ENCODE results near the gene INSM1. TPM values are rescaled to one million over a fixed set of nuclear protein-coding genes. Genes with fewer than 3 reads are reported as not detected.

Gene INSM1
- total RNA-seq, 1 donor from 2014 or later, result not detected

GRCh38 chr20:20371681-20372080 lies 3.8 kb downstream of the INSM1 start:
- Mint-ChIP-seq H3K9me3 (ENCODE audit: unreplicated experiment) (no peaks in the 10 kb centered on the region), H3K4me1 (ENCODE audit: unreplicated experiment) (peaks cover 6% of the 10 kb centered on the region), H3K36me3 (ENCODE audit: low read depth, unreplicated experiment) (peaks cover 5% of the 10 kb centered on the region), H3K27ac (ENCODE audit: unreplicated experiment) (no peak overlapping the region), H3K27me3 (ENCODE audit: unreplicated experiment) (peaks cover 22% of the 10 kb centered on the region), H3K4me3 (ENCODE audit: unreplicated experiment) (no peak overlapping the region)
- no peak for TF ChIP-seq CTCF (IDR thresholded peaks at IDR 0.05; ENCODE audit: unreplicated experiment)
- no peak for DNase-seq (ENCODE audit: low spot score)

- no peaks in the 10 kb centered on the region for H3K9me3 Mint-ChIP-seq (ENCODE audit: unreplicated experiment)
- H3K4me3 Mint-ChIP-seq (ENCODE audit: unreplicated experiment), result no peak overlapping the region
- H3K27ac Mint-ChIP-seq (ENCODE audit: unreplicated experiment), result no peak overlapping the region
- peaks cover 22% of the 10 kb centered on the region for H3K27me3 Mint-ChIP-seq (ENCODE audit: unreplicated experiment)
- H3K36me3 Mint-ChIP-seq (ENCODE audit: low read depth, unreplicated experiment), result peaks cover 5% of the 10 kb centered on the region
- no peak for DNase-seq (ENCODE audit: low spot score)
- H3K4me1 Mint-ChIP-seq (ENCODE audit: unreplicated experiment), result peaks cover 6% of the 10 kb centered on the region
- no peak for TF ChIP-seq CTCF (IDR thresholded peaks at IDR 0.05; ENCODE audit: unreplicated experiment)
Measured at GRCh38 chr20:20373091-20373571, 5.2 kb downstream of the INSM1 start.

- H3K4me1 Mint-ChIP-seq (ENCODE audit: unreplicated experiment), result no peaks in the 10 kb centered on the region
- H3K36me3 Mint-ChIP-seq (ENCODE audit: low read depth, unreplicated experiment), result no peaks in the 10 kb centered on the region
- no peaks in the 10 kb centered on the region for H3K9me3 Mint-ChIP-seq (ENCODE audit: unreplicated experiment)
- H3K27me3 Mint-ChIP-seq (ENCODE audit: unreplicated experiment), result peaks cover 16% of the 10 kb centered on the region
- no peak for DNase-seq (ENCODE audit: low spot score)
- TF ChIP-seq CTCF (IDR thresholded peaks at IDR 0.05; ENCODE audit: unreplicated experiment), result no peak
- H3K4me3 Mint-ChIP-seq (ENCODE audit: unreplicated experiment), result no peak overlapping the region
- no peak overlapping the region for H3K27ac Mint-ChIP-seq (ENCODE audit: unreplicated experiment)
Measured at GRCh38 chr20:20375862-20376261, 8.0 kb downstream of the INSM1 start.

GRCh38 chr20:20386192-20386591 lies 18.3 kb downstream of the INSM1 start:
- no peak for DNase-seq (ENCODE audit: low spot score)
- H3K9me3 Mint-ChIP-seq (ENCODE audit: unreplicated experiment), result no peaks in the 10 kb centered on the region
- no peak overlapping the region for H3K27ac Mint-ChIP-seq (ENCODE audit: unreplicated experiment)
- H3K27me3 Mint-ChIP-seq (ENCODE audit: unreplicated experiment), result peaks cover 3% of the 10 kb centered on the region
- no peaks in the 10 kb centered on the region for H3K36me3 Mint-ChIP-seq (ENCODE audit: low read depth, unreplicated experiment)
- H3K4me3 Mint-ChIP-seq (ENCODE audit: unreplicated experiment), result no peak overlapping the region
- no peaks in the 10 kb centered on the region for H3K4me1 Mint-ChIP-seq (ENCODE audit: unreplicated experiment)
- no peak for TF ChIP-seq CTCF (IDR thresholded peaks at IDR 0.05; ENCODE audit: unreplicated experiment)

GRCh38 chr20:20390393-20390792 lies 22.5 kb downstream of the INSM1 start:
- H3K4me3 Mint-ChIP-seq (ENCODE audit: unreplicated experiment), result no peak overlapping the region
- no peaks in the 10 kb centered on the region for H3K9me3 Mint-ChIP-seq (ENCODE audit: unreplicated experiment)
- DNase-seq (ENCODE audit: low spot score), result no peak
- TF ChIP-seq CTCF (IDR thresholded peaks at IDR 0.05; ENCODE audit: unreplicated experiment), result no peak
- H3K36me3 Mint-ChIP-seq (ENCODE audit: low read depth, unreplicated experiment), result peaks cover 6% of the 10 kb centered on the region
- H3K27me3 Mint-ChIP-seq (ENCODE audit: unreplicated experiment), result peaks cover 3% of the 10 kb centered on the region
- H3K27ac Mint-ChIP-seq (ENCODE audit: unreplicated experiment), result no peak overlapping the region
- H3K4me1 Mint-ChIP-seq (ENCODE audit: unreplicated experiment), result peaks cover 3% of the 10 kb centered on the region

Measured in endothelial cell (in vitro differentiated cells).